ENCODE measurements around the gene YBX3. TPM values are rescaled to one million over a fixed set of nuclear protein-coding genes. Genes with fewer than 3 reads are reported as not detected.

YBX3 gene
- total and polyA plus RNA-seq, 8 donors, result 158 to 585 (median 293) TPM

- intact Hi-C loops (cut with DNase I; ENCODE audit: low total_unique reads), result no loop called here
- WGBS, 5 donors, result 31 to 80% (median 41%) methylated on average over 2 of the region's 2 CpGs
These were observed 17.5 kb downstream of the YBX3 start for GRCh38 chr12:10705655-10706054.

GRCh38 chr12:10701843-10702242 lies 21.3 kb downstream of the YBX3 start:
- Histone ChIP-seq H3K27me3 (no peaks in the 10 kb centered on the region), H3K36me3 (peaks cover 59 to 100% (median 98%) of the 10 kb centered on the region in 4 donors), H3K4me3 (no peak overlapping the region), H3K4me1 (peaks cover 0 to 23% (median 4%) of the 10 kb centered on the region in 4 donors), H3K27ac (no peak overlapping the region), H3K9me3 (no peaks in the 10 kb centered on the region)
- no peak for DNase-seq
- no peak for TF ChIP-seq POLR2AphosphoS5 (IDR thresholded peaks at IDR 0.05)
- no peak for TF ChIP-seq EP300 (IDR thresholded peaks at IDR 0.05)
- TF ChIP-seq POLR2A (IDR thresholded peaks at IDR 0.05), result no peak
- no peak for TF ChIP-seq CTCF (IDR thresholded peaks at IDR 0.05)
- intact Hi-C loops (cut with DNase I; ENCODE audit: low total_unique reads), result no loop called here
- WGBS, 5 donors, result 90 to 95% (median 92%) methylated on average over 14 of the region's 14 CpGs

More at GRCh38 chr12:10705655-10706054, 17.5 kb downstream of the YBX3 start:
- Histone ChIP-seq H3K4me3 (no peak overlapping the region), H3K27me3 (no peaks in the 10 kb centered on the region), H3K27ac (peak overlapping the region in 2 of 5 donors; percentile 7 to 20), H3K9me3 (no peaks in the 10 kb centered on the region), H3K4me1 (peaks cover 0 to 30% (median 4%) of the 10 kb centered on the region in 4 donors), H3K36me3 (peaks cover 63 to 100% (median 97%) of the 10 kb centered on the region in 4 donors)
- TF ChIP-seq POLR2AphosphoS5 (IDR thresholded peaks at IDR 0.05) (no peak), EP300 (IDR thresholded peaks at IDR 0.05) (no peak)
- no peak for DNase-seq

GRCh38 chr12:10701131-10701681 lies 21.9 kb downstream of the YBX3 start:
- WGBS, 5 donors, result 55 to 64% (median 61%) methylated on average over 3 of the region's 3 CpGs
- Histone ChIP-seq H3K4me3 (no peak overlapping the region), H3K4me1 (peaks cover 0 to 22% (median 3%) of the 10 kb centered on the region in 4 donors), H3K36me3 (peaks cover 55 to 100% (median 98%) of the 10 kb centered on the region in 4 donors), H3K27me3 (no peaks in the 10 kb centered on the region), H3K27ac (no peak overlapping the region), H3K9me3 (no peaks in the 10 kb centered on the region)
- intact Hi-C loops (cut with DNase I; ENCODE audit: low total_unique reads), result no loop called here
- TF ChIP-seq EP300 (IDR thresholded peaks at IDR 0.05) (no peak), CTCF (IDR thresholded peaks at IDR 0.05) (no peak)
- no peak for DNase-seq

GRCh38 chr12:10700581-10700980 lies 22.5 kb downstream of the YBX3 start:
- H3K27ac ChIP-seq, result no peak overlapping the region
- H3K9me3 ChIP-seq, result no peaks in the 10 kb centered on the region
- intact Hi-C loops (cut with DNase I; ENCODE audit: low total_unique reads), result no loop called here
- peaks cover 0 to 17% (median under 1%) of the 10 kb centered on the region in 4 donors for H3K4me1 ChIP-seq
- peaks cover 52 to 99% (median 94%) of the 10 kb centered on the region in 4 donors for H3K36me3 ChIP-seq
- WGBS, 5 donors, result 52 to 80% (median 69%) methylated on average over 3 of the region's 3 CpGs
- TF ChIP-seq POLR2AphosphoS5 (IDR thresholded peaks at IDR 0.05) (no peak), EP300 (IDR thresholded peaks at IDR 0.05) (no peak), CTCF (IDR thresholded peaks at IDR 0.05) (no peak), POLR2A (IDR thresholded peaks at IDR 0.05) (no peak)
- no peaks in the 10 kb centered on the region for H3K27me3 ChIP-seq
- no peak for DNase-seq
- no peak overlapping the region for H3K4me3 ChIP-seq

- no peak for TF ChIP-seq POLR2AphosphoS5 (IDR thresholded peaks at IDR 0.05)
- TF ChIP-seq CTCF (IDR thresholded peaks at IDR 0.05), result no peak
- TF ChIP-seq EP300 (IDR thresholded peaks at IDR 0.05), result no peak
- no peak for TF ChIP-seq POLR2A (IDR thresholded peaks at IDR 0.05)
- Histone ChIP-seq H3K4me3 (no peak overlapping the region), H3K36me3 (peaks cover 39 to 82% (median 71%) of the 10 kb centered on the region in 4 donors), H3K27me3 (no peaks in the 10 kb centered on the region), H3K9me3 (no peaks in the 10 kb centered on the region), H3K27ac (no peak overlapping the region), H3K4me1 (peaks cover 0 to 14% (median 0%) of the 10 kb centered on the region in 4 donors)
- DNase-seq, result no peak
- intact Hi-C loops (cut with DNase I; ENCODE audit: low total_unique reads), result no loop called here
- WGBS, 5 donors, result 89 to 98% (median 94%) methylated on average over 1 of the region's 1 CpG
These were observed 25.3 kb downstream of the YBX3 start for GRCh38 chr12:10697862-10698261.
